HEK293T (cell line): ENCODE measurements around the gene KAT7.

Source experiments
- CTCF ChIA-PET: fragments of 350-600 bp; formaldehyde crosslinking; extraction: SDS; loops from one replicate; lab custom pipeline; 2021; ENCODE audit warnings: antibody characterized with exemption, inconsistent platforms; lab: Yijun Ruan, JAX
- POLR2A ChIA-PET: fragments of 350-600 bp; formaldehyde crosslinking; extraction: SDS; loops from one replicate; lab custom pipeline; 2020; ENCODE audit warnings: antibody characterized with exemption, inconsistent platforms; lab: Yijun Ruan, JAX
- DNase-seq: peaks from one replicate; pipeline ENCODE4 v3.0.0; 2012; ENCODE audit warnings: mixed read lengths; ENCODE audit errors: extremely low spot score
- ARNT ChIP-seq: fragments of 450-650 bp; IDR thresholded peaks from 2 replicates; pipeline ENCODE4 v1.6.1; 2017; ENCODE audit warnings: mild to moderate bottlenecking
- BHLHE40 ChIP-seq: fragments of 450-650 bp; IDR thresholded peaks from 2 replicates; pipeline ENCODE4 v1.6.1; 2016; ENCODE audit warnings: mild to moderate bottlenecking, moderate library complexity, borderline replicate concordance
- CTBP1 ChIP-seq: fragments of 450-650 bp; IDR thresholded peaks from 2 replicates; pipeline ENCODE4 v1.6.1; 2016; ENCODE audit warnings: borderline replicate concordance
- ELF4 ChIP-seq: fragments of 450-650 bp; IDR thresholded peaks from 2 replicates; pipeline ENCODE4 v1.6.1; 2017; ENCODE audit warnings: antibody characterized with exemption
- FOXA1 ChIP-seq: fragments of 450-650 bp; IDR thresholded peaks from 2 replicates; pipeline ENCODE4 v1.6.1; 2016; ENCODE audit warnings: mild to moderate bottlenecking
- FOXK2 ChIP-seq: fragments of 450-650 bp; IDR thresholded peaks from 2 replicates; pipeline ENCODE4 v1.6.1; 2016; ENCODE audit warnings: mild to moderate bottlenecking
- FOXM1 ChIP-seq: fragments of 450-650 bp; IDR thresholded peaks from 2 replicates; pipeline ENCODE4 v1.6.1; 2017; ENCODE audit warnings: mild to moderate bottlenecking, borderline replicate concordance
- HDGF ChIP-seq: fragments of 450-650 bp; IDR thresholded peaks from 2 replicates; pipeline ENCODE4 v1.6.1; 2017; ENCODE audit warnings: antibody characterized with exemption, borderline replicate concordance
- L3MBTL2 ChIP-seq: fragments of 450-650 bp; conservative IDR thresholded peaks from 2 replicates; pipeline ENCODE4 v1.6.1; 2016; ENCODE audit warnings: mild to moderate bottlenecking
- LEF1 ChIP-seq: fragments of 450-650 bp; IDR thresholded peaks from 2 replicates; pipeline ENCODE4 v1.6.1; 2017; ENCODE audit warnings: mild to moderate bottlenecking, borderline replicate concordance
- NFRKB ChIP-seq: fragments of 450-650 bp; IDR thresholded peaks from 2 replicates; pipeline ENCODE4 v1.6.1; 2016; ENCODE audit warnings: mild to moderate bottlenecking, moderate library complexity
- PKNOX1 ChIP-seq: fragments of 450-650 bp; IDR thresholded peaks from 2 replicates; pipeline ENCODE4 v1.6.1; 2016
- SP1 ChIP-seq: fragments of 450-650 bp; IDR thresholded peaks from 2 replicates; pipeline ENCODE4 v1.6.1; 2017
- SUZ12 ChIP-seq: fragments of 450-650 bp; IDR thresholded peaks from 2 replicates; pipeline ENCODE4 v1.6.1; 2016; ENCODE audit warnings: mild to moderate bottlenecking
- TARDBP ChIP-seq: fragments of 450-650 bp; IDR thresholded peaks from 2 replicates; pipeline ENCODE4 v1.6.1; 2016
- ZNF384 ChIP-seq: fragments of 450-650 bp; IDR thresholded peaks from 2 replicates; pipeline ENCODE4 v1.6.1; 2016

The KAT7 gene

GRCh38 chr17:49846938-49847712 is 58.6 kb downstream of the KAT7 start:
- TF ChIP-seq FOXA1 = no peak
- TF ChIP-seq NFRKB = no peak
- no peak for TF ChIP-seq PKNOX1
- POLR2A ChIA-PET = no interaction called here
- CTCF ChIA-PET = no interaction called here
- DNase-seq = no peak

- POLR2A ChIA-PET = no interaction called here
- TF ChIP-seq PKNOX1 (no peak), ARNT (no peak), SUZ12 (no peak), ZNF384 (no peak), FOXA1 (no peak), FOXM1 (no peak), HDGF (no peak), CTBP1 (no peak), ELF4 (no peak), NFRKB (no peak), L3MBTL2 (no peak), FOXK2 (no peak), LEF1 (no peak)
- no peak for DNase-seq
- CTCF ChIA-PET = no interaction called here
Observed at GRCh38 chr17:49848019-49848473, 59.6 kb downstream of the KAT7 start, which contains the start of gene TAC4. Gene TAC4, minus strand, starts transcription at chr17:49848069. Its CDS starts 52 bp downstream, at chr17:49848017.

GRCh38 chr17:49848739-49849138 is 60.3 kb downstream of the KAT7 start:
- no peak for TF ChIP-seq HDGF
- TF ChIP-seq ELF4 = no peak
- TF ChIP-seq FOXM1 = no peak
- TF ChIP-seq NFRKB = no peak
- no peak for TF ChIP-seq TARDBP
- no peak for TF ChIP-seq L3MBTL2
- TF ChIP-seq FOXK2 = no peak
- TF ChIP-seq FOXA1 = no peak
- ChIA-PET POLR2A (no interaction called here), CTCF (no interaction called here)
- DNase-seq = no peak

- ChIA-PET POLR2A (interaction anchor here (0.6 kb wide), 1 partner anchor 508 kb away, joined by 3 read pairs; no protein-coding TSS in a partner anchor), CTCF (interaction anchor here (1.0 to 1.2 kb wide), 2 partner anchors 280 to 293 kb away, joined by 3 to 4 read pairs; no protein-coding TSS in a partner anchor)
- TF ChIP-seq PKNOX1 (no peak), ZNF384 (no peak), TARDBP (no peak), NFRKB (no peak), FOXM1 (no peak), SP1 (no peak), HDGF (no peak), FOXA1 (no peak), L3MBTL2 (no peak), FOXK2 (no peak)
- no peak for DNase-seq
Observed at GRCh38 chr17:49850218-49850610, 61.7 kb downstream of the KAT7 start.

GRCh38 chr17:49850772-49851386 is 62.4 kb downstream of the KAT7 start:
- DNase-seq = no peak
- ChIA-PET POLR2A (no interaction called here), CTCF (no interaction called here)
- no peak for TF ChIP-seq TARDBP
- no peak for TF ChIP-seq ARNT
- TF ChIP-seq CTBP1 = no peak
- TF ChIP-seq FOXK2 = no peak
- TF ChIP-seq HDGF = no peak
- no peak for TF ChIP-seq L3MBTL2
- no peak for TF ChIP-seq NFRKB
- no peak for TF ChIP-seq BHLHE40
- no peak for TF ChIP-seq SP1
- TF ChIP-seq PKNOX1 = no peak
- TF ChIP-seq FOXA1 = no peak
- TF ChIP-seq LEF1 = no peak
- no peak for TF ChIP-seq FOXM1
